GM18508 (cell line): ENCODE results near the gene PRRG4.

Source experiments
- ATAC-seq: cut with Tn5 transposase; IDR thresholded peaks from one replicate; pipeline ENCODE4 v1.9.1; 2021; ENCODE audit warnings: moderate number of reproducible peaks; ENCODE audit not compliant: insufficient read depth, unreplicated experiment

PRRG4 gene

DNA sequence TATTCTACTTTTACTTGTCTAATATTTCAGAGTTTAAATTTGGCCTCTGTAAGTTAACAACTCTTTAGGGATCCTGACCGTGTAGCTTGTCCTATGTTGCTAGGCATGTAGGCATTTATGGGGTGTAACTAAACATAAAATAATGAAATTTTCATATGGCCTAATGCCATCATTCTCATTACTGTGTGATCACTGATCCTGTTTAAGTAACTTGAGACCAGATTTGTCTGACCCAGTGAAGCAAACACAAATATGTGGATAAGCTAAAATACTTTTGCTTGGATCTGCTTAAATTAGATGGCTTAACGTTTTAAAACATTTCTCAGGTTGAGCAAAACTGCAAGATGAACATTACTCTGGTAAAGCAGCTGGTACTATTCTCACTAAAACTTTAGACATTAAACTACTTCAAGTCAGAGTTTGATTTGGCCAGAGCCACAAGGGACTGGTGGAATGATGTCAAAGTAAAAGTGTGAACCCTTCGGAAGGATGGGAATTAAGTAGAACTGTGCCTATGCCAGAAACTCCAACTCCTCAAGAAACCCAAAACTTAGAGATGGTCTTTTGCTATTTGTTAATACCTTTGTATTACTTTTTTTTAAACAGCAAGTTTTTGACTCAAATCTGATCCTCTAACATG is 75.4 kb downstream of the PRRG4 start:
- ATAC-seq, result no peak
